ENCODE measurements around the gene COLEC12.

The COLEC12 gene

DNA sequence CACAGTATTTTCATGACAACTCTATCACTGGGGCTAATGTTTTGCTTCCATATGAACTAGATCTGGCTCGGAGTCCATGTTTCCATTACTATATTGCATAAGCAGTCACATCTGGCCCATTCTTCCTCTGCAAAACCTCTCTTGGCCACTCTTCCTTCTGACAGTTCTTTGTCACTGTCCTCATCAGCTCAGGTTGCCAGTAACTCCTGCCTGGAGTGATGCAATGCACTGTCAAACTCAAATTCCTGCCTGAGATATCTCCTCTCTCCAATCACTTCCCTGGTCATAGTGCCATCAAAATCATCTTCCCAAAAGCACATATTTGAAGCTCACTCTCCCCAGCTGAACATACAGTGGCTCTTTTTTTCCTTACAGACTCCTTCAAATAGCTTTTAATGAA lies 66.1 kb downstream of the COLEC12 start:
- no peak for DNase-seq

DNA sequence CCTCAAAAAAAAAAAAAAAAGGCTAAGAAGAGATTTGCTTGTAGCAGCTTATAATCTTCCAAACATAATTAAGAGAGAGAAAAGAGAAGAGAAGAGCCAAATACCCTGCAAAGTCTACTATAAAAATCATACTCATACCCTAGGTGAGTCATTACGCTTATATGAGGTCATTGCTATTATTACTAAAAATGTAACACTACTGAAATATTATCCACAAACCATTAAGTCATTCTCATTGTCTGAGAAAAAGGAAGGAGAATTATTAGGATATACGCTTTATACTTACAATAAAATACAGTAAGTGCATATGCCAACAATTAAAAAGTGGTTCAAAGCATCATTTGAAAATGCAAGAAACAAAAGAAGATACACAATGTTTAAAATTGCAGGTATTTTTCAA lies 66.5 kb downstream of the COLEC12 start:
- DNase-seq: no peak

DNA sequence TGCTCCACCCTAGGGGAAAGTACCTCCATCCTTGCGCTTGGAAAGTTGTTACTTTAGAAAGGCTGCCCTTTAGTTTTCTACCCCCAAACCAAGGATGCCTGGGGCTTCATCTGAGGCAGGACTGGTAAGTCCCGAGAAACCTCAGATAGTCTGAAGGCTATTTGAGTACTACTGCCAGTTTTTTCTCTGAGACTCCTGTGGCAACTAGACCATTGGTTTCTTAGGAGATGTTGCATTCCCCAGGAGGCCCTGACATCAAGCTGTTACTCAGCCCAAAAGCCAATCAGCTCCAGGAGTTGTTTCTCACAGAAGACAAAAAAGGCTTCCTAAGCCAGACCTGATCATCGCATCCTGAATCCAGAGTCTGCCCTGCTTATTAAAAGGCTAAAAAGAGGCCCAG lies 67.2 kb downstream of the COLEC12 start:
- no peak for DNase-seq

DNA sequence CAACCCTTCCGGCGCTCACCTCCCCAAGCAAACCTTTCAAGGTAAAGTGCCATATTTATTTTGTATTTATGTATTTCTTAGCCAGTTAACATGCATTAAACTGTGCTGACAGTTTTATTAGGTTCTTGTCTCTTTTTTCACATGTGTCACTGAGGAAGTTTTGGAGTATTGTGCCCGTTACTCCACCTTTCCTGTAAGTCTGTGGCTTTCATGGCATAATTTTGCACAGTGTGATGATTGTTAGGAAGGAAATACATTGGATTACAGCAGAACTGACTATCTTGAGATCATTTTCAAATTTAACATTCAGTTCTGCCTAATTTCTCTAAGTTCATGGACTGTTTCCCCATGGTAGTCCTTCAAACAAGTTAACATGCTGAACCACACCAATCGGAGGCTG lies 67.7 kb downstream of the COLEC12 start:
- no peak for DNase-seq

DNA sequence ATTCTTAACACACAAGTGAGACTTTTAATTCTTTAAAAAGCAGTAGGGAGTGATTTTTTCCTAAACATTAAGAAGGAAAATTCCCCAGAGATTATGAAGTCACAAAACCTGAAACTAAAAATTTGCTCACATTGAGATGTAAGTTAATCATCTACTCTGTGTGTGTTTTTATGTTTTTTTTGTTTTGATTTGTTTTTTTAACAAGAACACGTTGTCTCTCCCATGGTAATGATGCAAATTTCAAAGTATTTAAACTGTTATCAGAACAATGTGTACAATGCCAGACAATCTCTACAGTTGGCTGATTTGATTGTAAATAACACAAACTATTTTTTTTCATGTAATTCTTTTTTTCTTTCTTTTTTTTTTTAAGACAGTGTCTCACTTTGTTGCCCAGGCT lies 71.5 kb downstream of the COLEC12 start:
- DNase-seq: no peak

DNA sequence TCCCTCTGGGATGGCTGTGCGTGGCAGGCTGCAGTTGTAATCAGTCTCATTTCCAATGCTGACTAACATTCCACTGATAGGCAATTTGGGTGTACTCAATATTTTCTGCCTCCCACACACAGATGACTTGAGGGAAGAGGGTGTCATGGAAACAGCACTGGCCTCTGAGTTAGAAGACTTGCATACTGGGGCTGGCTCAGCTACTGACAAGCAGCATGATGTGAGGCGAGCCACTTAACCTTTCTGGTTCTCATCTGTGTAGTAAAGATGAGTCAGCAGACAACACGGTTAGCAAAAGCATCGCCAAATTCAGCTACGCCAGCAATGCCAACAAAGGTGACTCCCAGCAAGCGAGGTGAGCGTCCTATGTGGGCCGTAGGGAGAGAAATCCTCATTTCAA lies 73.5 kb downstream of the COLEC12 start:
- no peak for DNase-seq

DNA sequence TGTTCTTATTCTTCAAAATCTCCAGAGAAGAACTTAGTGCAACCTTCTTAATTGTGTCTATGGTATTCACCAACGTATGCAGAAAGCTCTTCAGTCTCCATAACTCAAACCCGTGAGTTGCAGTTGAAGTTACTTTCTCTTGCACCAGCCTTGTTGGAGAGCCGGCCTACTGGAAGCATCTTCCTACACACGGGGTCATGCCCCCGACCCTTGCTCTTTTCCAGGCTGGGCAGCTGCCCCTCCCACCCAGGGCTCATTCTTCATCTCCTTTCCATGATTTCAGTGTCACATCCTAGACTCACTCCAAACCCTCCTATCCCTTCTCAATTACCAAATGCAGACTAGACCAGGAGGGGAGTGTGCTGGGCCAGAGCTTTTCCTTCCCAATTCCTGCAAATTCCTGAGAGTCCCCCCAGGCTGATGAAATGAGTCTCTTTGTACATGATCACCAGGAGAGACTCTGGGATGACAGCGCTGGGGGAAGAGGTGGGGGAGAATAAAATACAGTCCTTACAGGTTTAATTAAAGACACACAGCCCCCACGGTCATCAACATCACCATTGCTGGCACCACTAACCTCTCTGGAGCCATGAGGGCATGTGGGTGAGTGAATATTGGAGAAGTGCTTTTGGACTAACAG lies 75.3 kb downstream of the COLEC12 start:
- no peak for DNase-seq

DNA sequence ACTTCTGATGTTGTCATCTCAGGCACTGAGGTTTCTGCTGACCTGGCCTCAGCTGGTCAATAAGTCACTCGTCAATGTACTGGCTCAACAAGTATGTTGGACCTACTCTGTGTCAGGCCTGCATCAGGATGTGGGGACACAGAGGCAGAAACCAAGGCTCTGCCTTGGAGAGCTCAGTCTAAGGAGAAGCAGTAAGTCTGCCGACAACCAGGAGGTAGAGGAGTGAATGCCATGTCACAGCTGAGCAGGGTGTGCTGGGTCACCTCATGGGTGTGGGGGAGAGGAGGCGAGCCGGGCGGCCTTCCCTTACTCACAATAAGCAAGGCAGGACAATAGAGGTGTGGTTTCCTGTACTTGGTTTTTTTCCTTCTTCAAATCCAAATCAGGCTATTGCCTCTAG lies 75.8 kb downstream of the COLEC12 start:
- DNase-seq: no peak

DNA sequence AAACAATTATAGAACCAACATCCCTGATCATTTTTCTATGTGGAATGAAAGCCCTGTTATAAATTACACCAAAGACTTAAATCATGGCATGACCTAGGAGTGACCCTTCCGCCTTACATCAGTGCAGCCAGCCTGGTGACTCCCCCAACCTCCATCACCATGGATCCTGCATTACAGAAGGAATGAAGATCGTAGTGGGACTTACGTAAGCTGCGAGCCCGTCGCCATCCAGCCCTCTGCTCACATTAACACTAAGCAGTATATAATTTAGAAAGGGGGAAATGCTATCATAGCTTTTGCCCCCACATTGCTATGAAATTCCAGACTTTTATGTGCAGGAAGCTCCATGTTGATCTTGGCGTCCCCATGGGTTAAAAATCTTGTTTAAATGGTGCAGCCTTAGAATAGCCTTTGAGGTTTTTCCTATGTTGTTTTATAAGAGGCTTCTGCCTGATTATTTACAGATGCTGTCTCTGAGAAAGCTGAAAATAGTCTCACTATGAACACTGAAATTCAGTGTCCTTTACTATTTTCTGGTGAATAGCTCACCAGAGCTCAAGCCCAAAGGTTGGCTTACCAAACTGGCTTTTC lies 76.3 kb downstream of the COLEC12 start:
- no peak for DNase-seq

DNA sequence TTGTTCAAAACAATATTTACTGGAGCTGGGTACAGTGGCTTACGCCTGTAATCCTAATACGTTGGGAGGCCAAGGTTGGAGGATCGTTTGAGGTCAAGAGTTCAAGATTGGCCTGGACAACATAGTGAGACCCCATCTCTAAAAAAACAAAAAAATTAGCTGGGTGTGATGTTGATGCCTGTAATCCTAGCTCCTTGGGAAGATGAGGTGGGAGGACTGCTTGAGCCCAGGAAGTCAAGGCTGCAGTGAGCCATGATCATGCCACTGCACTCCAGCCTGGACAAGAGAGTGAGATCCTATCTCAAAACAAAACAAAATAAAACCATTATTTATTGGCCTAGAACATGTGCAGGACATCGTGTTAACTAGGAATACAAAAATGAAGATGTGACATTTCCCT lies 77.5 kb downstream of the COLEC12 start:
- DNase-seq: no peak

DNA sequence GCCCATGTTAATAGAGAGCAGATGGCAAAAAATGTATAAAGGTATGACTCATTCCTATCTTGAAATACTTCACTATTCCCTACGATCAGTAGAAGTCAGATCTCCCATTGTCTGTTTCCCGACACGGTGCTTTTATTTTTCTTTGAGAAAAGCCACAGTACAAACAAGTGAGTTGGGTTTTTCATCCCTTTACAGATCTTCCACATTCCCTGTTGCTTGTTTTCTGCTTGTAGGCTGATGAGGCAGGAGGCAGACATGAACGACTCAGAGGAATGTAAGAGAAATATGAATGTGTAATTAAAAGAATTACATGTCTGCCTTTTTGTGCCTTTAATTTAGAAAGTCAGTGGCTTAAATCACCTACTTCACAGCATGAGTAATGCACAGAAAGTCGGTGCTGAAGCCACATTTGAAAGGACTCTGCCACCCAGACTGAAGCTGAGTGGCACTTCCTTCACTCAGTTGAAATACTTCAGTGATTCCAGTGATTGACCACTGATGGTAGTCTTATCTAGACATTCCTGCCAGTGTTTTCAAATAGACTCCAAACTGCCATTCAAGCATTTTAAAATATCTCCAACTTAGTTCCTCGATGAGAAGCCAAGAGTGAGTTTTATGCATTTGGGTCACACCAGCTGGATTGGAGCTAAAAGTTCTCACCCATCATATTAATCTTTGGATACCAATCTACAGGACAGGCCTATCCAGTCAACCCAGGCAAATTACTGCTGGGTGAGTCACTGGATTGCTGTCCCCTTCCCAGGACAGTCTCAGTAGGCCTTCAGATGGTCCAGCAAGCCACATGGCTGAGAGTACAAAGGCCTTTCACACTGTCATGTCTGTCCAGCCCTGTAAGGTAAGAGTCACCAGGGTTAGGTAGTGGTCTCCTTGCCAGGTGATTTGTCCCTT lies 79.0 kb downstream of the COLEC12 start:
- no peak for DNase-seq

DNA sequence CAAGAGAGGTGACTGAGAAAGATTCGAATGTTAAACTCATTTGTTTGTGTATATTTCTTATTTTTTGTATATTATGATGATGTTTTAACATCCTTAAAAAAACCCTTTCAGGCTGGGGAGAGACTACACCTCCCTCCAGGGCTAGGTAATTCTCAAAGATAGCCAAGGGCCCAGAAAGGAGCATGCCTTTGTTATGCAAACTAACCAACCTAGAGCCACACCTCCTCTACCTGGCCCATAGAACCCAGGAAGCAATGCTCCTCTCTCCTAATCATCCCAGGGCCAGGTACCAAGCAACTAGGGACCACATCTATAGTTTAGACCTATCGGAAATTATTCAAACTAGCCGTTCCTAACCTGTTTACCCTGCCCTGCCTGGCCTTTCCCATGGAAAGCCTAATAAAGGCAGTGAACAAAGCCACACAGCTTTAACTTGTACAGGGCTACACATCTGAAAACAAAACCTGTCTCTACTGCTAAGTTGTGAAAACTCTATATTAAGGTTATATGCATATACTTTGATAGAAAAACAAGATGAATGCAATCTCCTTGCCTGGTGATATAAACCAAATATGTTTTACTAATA lies 79.7 kb downstream of the COLEC12 start:
- no peak for DNase-seq

DNA sequence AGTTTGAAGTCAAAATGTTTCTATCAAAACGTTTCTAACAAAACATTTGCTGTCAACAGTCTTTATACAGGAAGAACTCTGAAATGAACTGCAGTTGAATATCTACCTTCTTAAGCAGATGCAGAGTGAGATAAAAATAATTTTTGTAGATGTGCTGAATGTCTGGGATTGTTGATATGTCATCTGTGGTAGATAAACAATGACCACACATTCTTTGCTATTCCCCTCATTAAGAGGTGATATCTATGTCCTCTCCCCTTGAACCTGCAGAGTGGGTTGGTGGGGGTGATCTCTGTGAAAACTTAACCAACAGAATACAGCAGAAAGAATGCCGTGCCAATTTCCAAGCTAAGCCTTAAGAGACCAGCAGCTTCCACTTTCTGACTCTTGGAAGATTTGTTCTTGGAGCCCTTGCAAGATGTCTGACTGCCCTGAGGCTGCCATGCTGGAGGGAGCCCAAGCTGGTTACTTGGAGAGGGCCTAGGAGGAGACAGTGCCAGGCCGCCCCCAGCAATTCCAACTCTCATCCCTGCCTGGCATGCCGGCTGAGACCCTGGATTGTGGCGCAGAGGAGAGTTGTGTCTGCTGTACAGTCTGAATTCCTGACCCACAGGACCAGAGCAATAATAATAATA lies 80.8 kb downstream of the COLEC12 start:
- no peak for DNase-seq

DNA sequence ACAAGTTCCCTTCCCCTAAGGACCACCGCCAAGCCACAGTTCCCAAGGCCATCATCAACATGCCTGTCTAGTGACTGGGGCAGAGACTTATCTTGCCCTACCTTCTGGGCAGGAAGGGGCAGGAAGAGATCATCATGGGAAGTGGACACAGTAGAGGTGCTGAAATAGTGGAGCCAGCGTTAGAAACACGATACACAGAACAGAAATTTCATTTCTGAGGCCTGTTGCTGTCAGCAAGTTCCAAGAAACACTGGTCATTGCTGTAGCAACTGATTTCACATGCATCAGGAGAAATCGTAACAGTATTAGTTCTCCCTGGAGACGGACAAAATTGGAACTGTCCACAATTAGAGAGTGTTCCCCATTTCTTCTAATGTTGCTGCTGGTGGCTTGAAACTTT lies 83.0 kb downstream of the COLEC12 start:
- no peak for DNase-seq

DNA sequence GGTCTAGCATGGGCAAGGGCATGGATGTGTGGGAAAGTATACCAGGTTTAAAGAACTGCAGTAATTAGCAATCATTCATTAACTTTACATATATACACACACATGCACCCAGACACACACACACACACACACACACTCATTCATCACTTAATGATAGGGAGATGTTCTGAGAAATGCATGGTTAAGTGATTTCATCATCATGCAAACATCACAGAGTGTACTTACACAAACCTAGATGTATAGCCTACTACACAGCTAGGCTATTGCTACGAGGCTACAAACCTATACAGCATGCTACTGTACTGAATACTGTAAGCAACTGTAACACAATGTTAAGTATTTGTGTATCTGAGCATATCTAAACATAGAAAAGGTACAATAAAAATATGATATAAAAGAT lies 83.6 kb downstream of the COLEC12 start:
- no peak for DNase-seq

DNA sequence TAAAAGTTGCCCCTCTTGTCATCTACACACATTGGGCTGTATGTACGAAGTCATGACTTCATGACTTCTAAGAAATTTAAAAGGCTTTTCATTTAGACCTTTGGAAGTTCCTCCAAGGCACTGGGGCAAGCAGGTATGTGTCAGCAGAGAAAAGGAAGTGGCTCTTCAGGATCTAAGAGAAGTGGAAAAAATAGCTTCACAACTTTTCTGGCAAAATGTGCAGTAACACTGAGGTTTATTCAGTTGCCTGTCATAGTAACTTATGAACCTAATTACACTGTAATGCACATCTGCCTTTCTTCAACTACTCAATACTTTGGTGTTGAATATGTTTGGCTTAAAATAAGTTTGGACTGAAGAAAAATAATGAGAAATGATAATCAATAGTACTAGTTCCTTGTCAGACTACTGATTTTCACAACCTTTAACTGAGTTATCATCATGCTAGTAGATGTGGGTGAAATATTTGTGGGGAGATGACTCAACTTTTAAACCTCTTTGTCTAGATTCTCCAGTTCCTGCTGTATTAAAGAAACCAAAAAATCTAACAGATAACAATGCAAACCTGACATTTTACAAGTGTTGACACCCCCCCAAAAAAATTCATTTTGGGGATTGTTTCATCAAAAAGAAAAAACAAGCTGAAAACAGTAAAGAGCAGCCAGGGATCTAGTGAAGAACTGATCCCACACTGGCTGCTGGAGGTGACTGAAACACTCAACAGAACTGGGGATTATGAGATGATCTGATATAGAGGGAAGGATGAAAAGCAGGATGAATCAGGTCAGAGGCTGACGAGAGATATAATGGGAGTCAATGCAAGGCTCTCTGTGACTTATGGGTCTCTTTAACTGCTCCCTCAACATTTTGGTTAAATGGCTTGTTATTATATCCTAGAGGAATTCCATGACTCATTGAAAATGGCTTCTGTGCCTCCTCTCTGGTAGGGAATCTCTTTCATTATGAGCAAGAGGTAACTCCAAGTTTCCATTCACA lies 84.6 kb downstream of the COLEC12 start:
- DNase-seq: no peak

DNA sequence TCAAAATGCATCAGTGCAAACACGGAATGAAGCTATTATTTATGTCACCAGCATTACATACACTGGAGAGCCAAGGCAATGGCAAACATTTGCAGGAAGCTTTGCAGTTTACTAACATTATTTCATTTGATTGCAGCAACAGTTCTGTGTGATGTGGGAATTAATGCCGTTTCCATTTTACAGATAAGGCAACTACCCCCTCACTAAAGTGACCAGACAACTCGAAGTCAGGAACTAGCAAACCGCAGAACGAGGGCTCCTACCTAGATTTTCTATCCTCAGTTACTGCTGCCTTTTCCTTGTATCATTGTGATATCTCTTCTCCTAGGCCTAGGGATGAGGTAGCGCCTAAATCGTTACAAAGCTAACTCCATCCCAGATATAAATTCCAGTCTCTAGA lies 85.5 kb downstream of the COLEC12 start:
- no peak for DNase-seq

DNA sequence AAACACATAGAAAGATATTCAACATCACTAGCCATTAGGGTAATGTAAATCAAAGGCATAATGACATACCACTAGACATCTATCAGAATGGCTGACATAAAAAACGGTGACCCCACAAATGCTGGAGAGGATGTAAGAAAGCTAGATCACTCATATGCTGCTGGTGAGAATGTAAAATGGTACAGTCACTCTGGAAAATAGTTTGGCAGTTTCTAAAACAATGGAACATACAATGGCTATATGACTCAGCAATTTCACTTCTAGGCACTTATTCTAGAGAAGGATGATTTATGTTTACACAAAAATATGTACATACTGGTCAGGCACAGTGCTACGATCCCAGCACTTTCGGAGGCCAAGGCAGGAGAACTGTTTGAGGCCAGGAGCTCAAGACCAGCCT lies 87.3 kb downstream of the COLEC12 start:
- DNase-seq: no peak

DNA sequence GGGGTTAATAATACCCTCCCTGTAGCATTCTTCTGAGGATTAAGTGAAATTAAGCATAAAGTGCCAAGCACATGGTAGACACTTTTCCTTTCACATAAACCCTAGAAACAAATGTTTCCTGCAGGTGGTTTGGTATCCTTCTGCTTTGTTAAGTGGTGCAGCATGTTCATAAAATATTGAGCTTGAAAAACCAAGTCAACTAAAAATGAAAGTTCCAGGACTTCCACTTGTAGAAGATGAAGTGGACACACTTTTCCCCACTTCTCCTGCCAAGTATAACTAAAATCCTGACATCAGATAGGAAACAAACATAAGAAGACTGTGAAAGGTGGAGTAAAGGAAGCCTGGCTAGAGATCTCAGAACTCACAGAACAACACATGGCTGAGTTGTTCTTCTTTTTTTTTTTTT lies 90.5 kb downstream of the COLEC12 start:
- no peak for DNase-seq

DNA sequence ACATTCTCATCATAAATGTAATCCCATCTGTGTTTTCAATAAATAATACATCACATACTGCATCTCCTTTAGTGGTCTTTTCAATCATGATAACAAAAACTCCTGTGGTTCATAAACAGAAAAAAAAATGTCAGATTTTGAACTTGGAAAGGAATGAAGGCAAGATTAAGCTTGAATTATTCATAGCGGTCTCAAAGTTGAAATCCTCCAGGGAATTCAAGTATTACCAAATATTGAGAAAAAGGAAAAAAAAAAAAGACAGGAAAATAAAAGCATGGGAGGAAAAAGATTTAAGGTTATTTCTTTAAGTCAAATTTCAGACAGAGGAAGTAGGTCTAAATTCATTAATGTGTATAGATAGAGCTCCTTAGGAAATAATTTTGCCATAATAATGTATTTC lies 92.1 kb downstream of the COLEC12 start:
- no peak for DNase-seq

DNA sequence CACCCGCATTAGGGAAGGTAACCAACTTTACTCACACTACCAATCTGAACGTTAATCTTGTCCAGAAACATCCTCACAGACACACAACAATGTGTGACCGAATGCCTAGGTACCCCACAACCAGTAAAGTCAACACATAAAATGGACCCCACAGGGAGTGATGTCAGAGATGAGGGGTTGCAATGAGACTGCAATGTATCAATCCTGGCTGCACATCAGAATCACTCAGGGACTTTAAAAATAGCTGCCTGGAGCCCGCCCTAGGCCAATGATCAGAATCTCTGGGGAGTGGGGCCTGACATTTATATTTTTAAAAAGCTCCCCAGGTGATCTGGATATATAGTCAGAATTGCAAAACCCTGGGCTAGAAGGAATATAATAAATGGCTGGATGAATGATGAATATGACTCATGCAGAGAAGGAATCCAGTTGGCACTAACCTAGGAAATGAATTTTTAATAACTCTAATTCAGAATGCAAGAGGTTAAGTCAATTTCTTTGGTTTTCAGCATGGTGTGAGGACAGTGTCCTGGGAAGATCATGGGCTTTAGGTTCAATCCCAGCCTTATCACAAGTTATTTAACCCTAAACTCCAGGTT lies 92.8 kb downstream of the COLEC12 start:
- no peak for DNase-seq

DNA sequence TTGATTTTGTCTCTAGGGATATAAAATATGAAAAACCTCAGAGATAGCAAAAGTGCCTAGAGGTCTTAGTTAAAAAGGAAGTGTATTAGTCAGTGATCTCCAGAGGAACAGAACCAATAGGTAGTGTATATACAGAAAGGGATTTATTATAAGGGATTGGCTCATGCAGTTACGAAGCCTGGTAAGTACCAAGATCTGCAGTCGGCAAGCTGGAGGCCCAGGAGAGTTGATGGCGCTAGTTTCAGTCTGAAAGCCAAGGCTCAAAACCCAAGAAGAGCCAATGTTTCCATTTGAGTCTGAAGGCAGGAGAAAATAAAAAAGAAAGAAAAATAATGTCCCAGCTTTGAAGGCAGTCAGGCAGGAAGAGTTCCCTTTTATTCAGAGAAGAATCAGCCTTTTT lies 93.3 kb downstream of the COLEC12 start:
- no peak for DNase-seq

Data from activated naive CD4-positive, alpha-beta T cell (primary cell).